ENCODE data around the gene KDM5A. TPM values are rescaled to one million over a fixed set of nuclear protein-coding genes. Genes with fewer than 3 reads are reported as not detected.

Gene KDM5A
- total RNA-seq, 1 experiment from 2014 or later = 12.8 TPM

GRCh38 chr12:232731-233614, 156.1 kb downstream of the KDM5A start:
- in situ Hi-C loops (cut with HindIII; ENCODE audit: low pct_unique_long_range_greater_than_20kb, low sequenced_read_pairs) = no loop called here
- DNase-seq (ENCODE audit: low read depth) = no peak

DNA sequence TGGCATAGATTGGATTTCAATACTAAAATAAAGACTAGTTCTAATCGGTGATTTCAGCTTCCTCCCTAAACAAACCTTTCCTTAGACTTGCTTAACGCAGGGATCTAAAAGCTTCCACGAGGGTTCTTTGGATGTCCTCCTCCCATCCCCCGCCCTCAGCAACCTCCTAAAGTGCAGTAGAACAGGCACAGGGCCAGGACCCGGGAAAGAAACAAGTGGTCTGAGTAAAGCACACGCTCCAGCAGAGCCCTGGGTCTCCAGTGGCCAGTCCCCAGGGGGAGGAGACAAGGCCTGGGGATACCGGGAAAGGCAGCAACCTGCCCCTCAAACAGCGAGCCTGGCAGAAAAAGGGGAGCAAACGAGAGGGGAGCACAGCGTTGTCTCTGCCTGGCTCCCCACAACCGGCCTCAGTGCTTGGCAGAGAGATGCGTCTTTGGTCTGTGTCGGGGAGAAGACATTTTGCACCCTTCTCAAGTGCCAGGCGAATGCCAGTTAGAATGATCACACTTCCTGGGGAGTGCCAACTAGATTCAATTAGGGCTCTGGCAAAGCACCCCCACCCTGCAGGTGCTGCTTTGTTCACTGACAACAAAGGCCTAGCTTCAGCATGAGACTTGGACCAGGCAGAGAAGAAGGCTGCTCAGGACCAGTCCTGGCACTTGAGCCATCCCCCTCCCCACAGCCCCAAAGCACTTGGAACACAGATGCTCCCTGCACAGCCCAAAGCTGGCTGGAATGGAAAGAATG, 158.0 kb downstream of the KDM5A start:
- no peak for DNase-seq (ENCODE audit: low read depth)
- in situ Hi-C loops (cut with HindIII; ENCODE audit: low pct_unique_long_range_greater_than_20kb, low sequenced_read_pairs) = no loop called here

Other genes starting within 250 kb of the KDM5A start
- gene SLC6A12, start 175.2 kb downstream of the KDM5A start, total RNA-seq (2014; rRNA removed; shearing (Covaris generic); ENCODE audit: low replicate concordance) = 0.95 TPM in 1 of 2 replicates, not detected in the other
- not detected in 2 replicates for gene SLC6A13, start 126.5 kb downstream of the KDM5A start, total RNA-seq (2014; rRNA removed; shearing (Covaris generic); ENCODE audit: low replicate concordance)
- 13.5 and 16.3 TPM in 2 replicates for gene CCDC77, start 12.3 kb upstream of the KDM5A start, total RNA-seq (2014; rRNA removed; shearing (Covaris generic); ENCODE audit: low replicate concordance)
- gene B4GALNT3, start 70.6 kb upstream of the KDM5A start, total RNA-seq (2014; rRNA removed; shearing (Covaris generic); ENCODE audit: low replicate concordance) = 1.9 and 8.1 TPM in 2 replicates